PC-3 (cell line): ENCODE results near the gene SEPTIN1. TPM values are rescaled to one million over a fixed set of nuclear protein-coding genes. Genes with fewer than 3 reads are reported as not detected.

Source experiments
- ATAC-seq: fragments of 200-7000 bp; cut with Tn5 transposase; 2 replicates; pipeline ENCODE4 v1.9.1; 2020; ENCODE audit warnings: mild to moderate bottlenecking, moderate library complexity
- BruUV-seq: library from RNA; stranded (reverse); fragments of 400-500 nt; replicated peaks from 2 replicates; lab custom pipeline; 2021; lab: Mats Ljungman, UMichigan
- CTCF ChIA-PET: fragments of 300-600 bp; sonication (Branson Sonifier 250); formaldehyde crosslinking; loops from one replicate; lab custom pipeline; 2022; ENCODE audit warnings: antibody characterized with exemption; lab: Charles Lee
- POLR2A ChIA-PET: fragments of 300-600 bp; sonication (Branson Sonifier 250); formaldehyde crosslinking; loops from one replicate; lab custom pipeline; 2022; ENCODE audit warnings: antibody characterized with exemption; ENCODE audit not compliant: unreplicated experiment; lab: Charles Lee
- DNase-seq: peaks from one replicate; pipeline ENCODE4 v3.0.0-alpha.2; 2015
- H2AFZ ChIP-seq: fragments of 300-600 bp; sonication (generic); 2 replicates; pipeline ENCODE4 v1.6.0; 2016; ENCODE audit warnings: antibody characterized with exemption, low read length
- H3F3A ChIP-seq: fragments of 300-600 bp; sonication (generic); one replicate; pipeline ENCODE4 v1.6.0; 2017; ENCODE audit warnings: antibody characterized with exemption, low read length, control low read depth, mild to moderate bottlenecking; ENCODE audit not compliant: unreplicated experiment
- H3K27ac ChIP-seq: fragments of 300-600 bp; sonication (generic); 2 replicates; pipeline ENCODE4 v1.5.1; 2016; ENCODE audit warnings: mild to moderate bottlenecking, low read length
- H3K27me3 ChIP-seq: fragments of 300-600 bp; sonication (generic); 2 replicates; pipeline ENCODE4 v1.6.1; 2016; ENCODE audit warnings: low read length, mixed read lengths
- H3K36me3 ChIP-seq: fragments of 300-600 bp; sonication (generic); 2 replicates; pipeline ENCODE4 v1.6.1; 2016; ENCODE audit warnings: low read depth, mixed run types, low read length, mixed read lengths
- H3K4me1 ChIP-seq: fragments of 300-600 bp; sonication (generic); 2 replicates; pipeline ENCODE4 v1.5.1; 2016; ENCODE audit warnings: low read length; ENCODE audit not compliant: insufficient read depth
- H3K4me2 ChIP-seq: fragments of 300-600 bp; sonication (generic); 2 replicates; pipeline ENCODE4 v1.6.0; 2016; ENCODE audit warnings: low read length
- H3K4me3 ChIP-seq: fragments of 300-600 bp; sonication (generic); 2 replicates; pipeline ENCODE4 v1.5.1; 2016; ENCODE audit warnings: mild to moderate bottlenecking, low read length, mixed read lengths
- H3K79me2 ChIP-seq: fragments of 300-600 bp; sonication (generic); 2 replicates; pipeline ENCODE4 v1.6.1; 2017; ENCODE audit warnings: low read length, mixed read lengths
- H3K9ac ChIP-seq: fragments of 300-600 bp; sonication (generic); 2 replicates; pipeline ENCODE4 v1.6.0; 2016; ENCODE audit warnings: mild to moderate bottlenecking, low read length
- H3K9me2 ChIP-seq: fragments of 300-600 bp; sonication (generic); replicated peaks from 2 replicates; pipeline ENCODE4 v1.6.1; 2016; ENCODE audit warnings: mixed run types, low read length, mixed read lengths
- H3K9me3 ChIP-seq: fragments of 300-600 bp; sonication (generic); 2 replicates; pipeline ENCODE4 v1.6.1; 2016; ENCODE audit warnings: low read length, mixed read lengths
- H4K20me1 ChIP-seq: fragments of 300-600 bp; sonication (generic); 2 replicates; pipeline ENCODE4 v1.6.1; 2016; ENCODE audit warnings: low read length, mixed read lengths
- CTCF ChIP-seq: fragments of 300-600 bp; sonication (generic); conservative IDR thresholded peaks from 2 replicates; pipeline ENCODE4 v1.5.1; 2017; ENCODE audit warnings: antibody characterized with exemption, low read depth, mild to moderate bottlenecking, low read length
- EZH2 ChIP-seq: fragments of 300-600 bp; sonication (generic); IDR thresholded peaks from one replicate; pipeline ENCODE4 v1.6.1; 2017; ENCODE audit warnings: antibody characterized with exemption, mild to moderate bottlenecking, low read length; ENCODE audit not compliant: unreplicated experiment
- EZH2phosphoT487 ChIP-seq: fragments of 300-600 bp; sonication (generic); IDR thresholded peaks from 2 replicates; pipeline ENCODE4 v1.6.1; 2018; ENCODE audit warnings: mild to moderate bottlenecking, antibody characterized with exemption, low read length, borderline replicate concordance
- intact Hi-C: fragments of 100-400 bp; cut with micrococcal nuclease; formaldehyde crosslinking; loops from 2 replicates; pipeline ENCODE4 v1.9.0; 2023
- total RNA-seq: library from RNA; depleted of rRNA; stranded (reverse); fragments of >200 nt; gene quantifications from 2 replicates; pipeline ENCODE4 v1.2.3, GENCODE V29; 2014

SEPTIN1 gene
- total RNA-seq, 1 experiment from 2014 or later, result 0.55 TPM

GRCh38 chr16:30378236-30379157 is 3.9 kb downstream of the SEPTIN1 start:
- no peaks in the 10 kb centered on the region for H3K27me3 ChIP-seq
- H3K9ac ChIP-seq, result peak overlapping the region; percentile 91
- H3K4me1 ChIP-seq, result peaks cover 5% of the 10 kb centered on the region; the same call in 1 of the 2 replicates
- BruUV-seq, result no TSS peak
- peak overlapping the region; percentile 98 for H2AFZ ChIP-seq
- H3K79me2 ChIP-seq, result no peaks in the 10 kb centered on the region
- H3K9me2 ChIP-seq, result no peaks in the 10 kb centered on the region
- ATAC-seq (peak; percentile 95), DNase-seq (peak; percentile 94)
- H3K27ac ChIP-seq, result peak overlapping the region; percentile 93
- intact Hi-C loops, result loop anchor here (2.0 kb wide), 1 partner anchor 16 kb away; the partner anchor contains the start of gene ZNF48
- no peaks in the 10 kb centered on the region for H3K36me3 ChIP-seq
- no peaks in the 10 kb centered on the region for H3F3A ChIP-seq
- TF ChIP-seq EZH2phosphoT487 (no peak), CTCF (no peak), EZH2 (no peak)
- H3K4me3 ChIP-seq, result peak overlapping the region; percentile 86
- POLR2A ChIA-PET, result interaction anchor here (0.7 kb wide), 1 partner anchor 120 kb away, joined by 18 read pairs; no protein-coding TSS in a partner anchor
- H4K20me1 ChIP-seq, result no peaks in the 10 kb centered on the region
- CTCF ChIA-PET, result no interaction called here
- peak overlapping the region; percentile 100 for H3K4me2 ChIP-seq
- H3K9me3 ChIP-seq, result no peaks in the 10 kb centered on the region

- Histone ChIP-seq H3K36me3 (no peaks in the 10 kb centered on the region), H3F3A (no peaks in the 10 kb centered on the region), H3K9ac (peak overlapping the region; percentile 91), H4K20me1 (no peaks in the 10 kb centered on the region), H3K27me3 (no peaks in the 10 kb centered on the region), H3K9me3 (no peaks in the 10 kb centered on the region), H3K4me2 (peak overlapping the region; percentile 100), H3K79me2 (no peaks in the 10 kb centered on the region), H3K27ac (peak overlapping the region; percentile 93), H2AFZ (peak overlapping the region; percentile 98), H3K4me1 (peaks cover 5% of the 10 kb centered on the region; the same call in 1 of the 2 replicates), H3K4me3 (peak overlapping the region; percentile 86), H3K9me2 (no peaks in the 10 kb centered on the region)
- peak; percentile 50 for ATAC-seq
- no peak for TF ChIP-seq CTCF
- TF ChIP-seq EZH2, result no peak
- no peak for TF ChIP-seq EZH2phosphoT487
- POLR2A ChIA-PET, result no interaction called here
- intact Hi-C loops, result loop anchor here (2.0 kb wide), 1 partner anchor 17 kb away; the partner anchor contains the start of gene ZNF48
- CTCF ChIA-PET, result no interaction called here
- BruUV-seq, result TSS peak; percentile 84
- peak; percentile 70 for DNase-seq
These were observed 4.5 kb downstream of the SEPTIN1 start for GRCh38 chr16:30377812-30378235.
